GM21390 (cell line): ENCODE data around the gene DNAJC7.

Source experiments
- ATAC-seq: cut with Tn5 transposase; IDR thresholded peaks from one replicate; pipeline ENCODE4 v1.9.1; 2021; ENCODE audit not compliant: unreplicated experiment

Gene DNAJC7, protein sequence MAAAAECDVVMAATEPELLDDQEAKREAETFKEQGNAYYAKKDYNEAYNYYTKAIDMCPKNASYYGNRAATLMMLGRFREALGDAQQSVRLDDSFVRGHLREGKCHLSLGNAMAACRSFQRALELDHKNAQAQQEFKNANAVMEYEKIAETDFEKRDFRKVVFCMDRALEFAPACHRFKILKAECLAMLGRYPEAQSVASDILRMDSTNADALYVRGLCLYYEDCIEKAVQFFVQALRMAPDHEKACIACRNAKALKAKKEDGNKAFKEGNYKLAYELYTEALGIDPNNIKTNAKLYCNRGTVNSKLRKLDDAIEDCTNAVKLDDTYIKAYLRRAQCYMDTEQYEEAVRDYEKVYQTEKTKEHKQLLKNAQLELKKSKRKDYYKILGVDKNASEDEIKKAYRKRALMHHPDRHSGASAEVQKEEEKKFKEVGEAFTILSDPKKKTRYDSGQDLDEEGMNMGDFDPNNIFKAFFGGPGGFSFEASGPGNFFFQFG

DNA sequence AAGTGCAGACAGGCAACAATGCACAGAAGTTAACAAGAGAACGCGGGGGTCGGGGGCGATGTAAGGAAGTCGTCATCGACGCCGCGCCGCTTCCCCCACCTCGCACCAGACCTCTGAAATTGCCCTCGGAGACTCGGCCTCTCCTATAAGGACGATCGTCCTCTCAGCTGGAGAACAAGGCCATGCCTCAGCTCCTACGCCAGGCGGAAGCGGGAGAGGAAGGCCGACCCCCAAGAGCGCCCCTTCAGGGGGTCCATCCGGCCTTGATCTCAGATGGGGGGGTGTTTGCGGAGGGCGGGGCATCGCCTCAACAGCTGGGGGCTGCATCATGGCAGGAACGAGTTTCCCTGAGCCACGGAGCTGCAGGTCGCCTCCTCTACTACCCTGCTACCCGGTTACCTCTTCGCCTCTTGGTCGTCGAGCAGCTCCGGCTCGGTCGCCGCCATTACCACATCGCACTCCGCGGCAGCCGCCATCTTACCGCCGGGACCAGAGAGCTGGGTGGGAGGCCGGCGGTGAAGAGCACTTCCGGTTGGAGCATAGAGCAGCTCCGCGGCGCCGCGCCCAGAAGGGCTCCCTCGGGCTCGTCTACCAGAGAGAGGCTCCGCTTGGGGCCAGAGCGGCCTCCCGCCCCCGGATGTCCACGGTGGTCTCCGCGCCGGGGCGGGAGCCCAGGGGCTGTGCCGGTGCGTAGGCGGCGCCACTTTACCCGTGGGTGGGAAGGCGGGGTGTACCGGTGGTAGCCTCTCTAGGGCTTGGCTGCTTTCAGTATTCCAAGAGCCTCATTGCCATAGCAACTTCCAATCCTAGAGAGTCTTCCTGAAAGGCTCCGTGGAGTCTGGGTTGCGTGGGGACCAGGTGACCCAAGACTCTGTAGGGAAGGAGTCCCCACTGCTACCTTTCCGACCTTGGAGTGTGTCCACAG, at the start of gene DNAJC7:
Gene DNAJC7, minus strand, starts transcription at position 499 of the 925 bp plus-strand sequence. Its CDS starts 23 bp downstream, at position 476.
- ATAC-seq, result peak; percentile 80

GRCh38 chr17:42065201-42065600, 48.0 kb upstream of the DNAJC7 start:
- no peak for ATAC-seq

DNA sequence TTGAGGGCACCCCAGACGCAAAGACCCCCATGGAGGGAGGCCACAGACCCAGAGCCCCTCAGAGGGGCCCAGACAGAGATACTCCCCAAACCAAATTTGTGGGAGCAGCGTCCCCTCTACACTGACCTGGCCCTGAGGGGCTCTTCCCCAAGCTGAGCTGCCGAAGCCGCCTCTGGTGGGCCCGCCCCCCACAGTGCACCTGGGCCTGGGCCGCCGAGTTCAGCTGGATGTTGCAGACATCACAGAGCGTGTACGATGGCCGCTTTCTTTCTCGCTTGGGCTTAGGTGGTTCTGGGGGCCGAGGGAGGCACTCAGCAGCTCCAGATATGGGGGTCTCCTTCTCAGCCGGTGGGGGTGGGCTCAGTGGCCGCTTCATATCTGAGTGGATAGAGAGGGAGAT, 45.4 kb upstream of the DNAJC7 start:
- ATAC-seq, result no peak

- ATAC-seq, result no peak
Observed at GRCh38 chr17:42061646-42062487, 44.6 kb upstream of the DNAJC7 start.

GRCh38 chr17:42060231-42060630, 43.0 kb upstream of the DNAJC7 start:
- ATAC-seq, result no peak

- no peak for ATAC-seq
Observed at GRCh38 chr17:42059815-42060214, 42.6 kb upstream of the DNAJC7 start.

GRCh38 chr17:42058063-42058462, 40.8 kb upstream of the DNAJC7 start:
- ATAC-seq, result no peak

DNA sequence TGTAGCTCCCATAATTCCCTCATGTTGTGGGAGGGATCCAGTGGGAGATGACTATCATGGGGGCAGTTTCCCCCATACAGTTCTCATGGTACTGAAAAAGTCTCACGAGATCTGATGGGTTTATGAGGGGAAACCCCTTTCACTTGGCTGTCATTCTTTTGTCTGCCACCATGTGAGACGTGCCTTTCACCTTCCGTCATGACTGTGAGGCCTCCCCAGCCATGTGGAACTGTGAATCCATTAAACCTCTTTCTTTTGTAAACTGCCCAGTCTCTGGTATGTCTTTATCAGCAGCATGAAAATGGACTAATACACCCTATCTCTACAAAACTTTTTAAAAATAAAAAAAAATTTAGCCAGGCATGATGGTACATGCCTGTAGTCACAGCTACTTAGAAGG, 39.4 kb upstream of the DNAJC7 start:
- ATAC-seq, result no peak

DNA sequence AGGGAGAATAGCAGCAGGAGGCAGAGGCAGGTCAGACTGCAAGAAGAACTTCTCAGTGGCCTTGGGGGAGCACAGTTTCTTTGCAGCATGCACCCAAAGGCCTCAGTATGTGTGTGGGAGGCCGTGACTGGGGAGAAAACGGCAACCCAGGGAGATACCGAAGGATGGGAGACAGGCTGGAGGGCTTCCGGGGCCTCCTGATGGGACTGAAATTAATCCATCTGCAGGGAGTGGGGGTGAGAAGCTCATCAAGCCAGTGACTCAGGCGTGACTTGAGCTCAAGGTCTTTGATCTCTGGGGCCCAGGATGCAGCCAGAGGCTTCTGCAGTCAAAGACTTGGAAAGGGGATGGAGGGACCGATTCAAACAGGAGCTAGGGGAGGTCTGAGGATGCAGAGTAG, 38.3 kb upstream of the DNAJC7 start:
- ATAC-seq, result no peak

GRCh38 chr17:42055027-42055426, 37.8 kb upstream of the DNAJC7 start:
- ATAC-seq, result no peak

- no peak for ATAC-seq
Observed at GRCh38 chr17:42053731-42054500, 36.7 kb upstream of the DNAJC7 start.

DNA sequence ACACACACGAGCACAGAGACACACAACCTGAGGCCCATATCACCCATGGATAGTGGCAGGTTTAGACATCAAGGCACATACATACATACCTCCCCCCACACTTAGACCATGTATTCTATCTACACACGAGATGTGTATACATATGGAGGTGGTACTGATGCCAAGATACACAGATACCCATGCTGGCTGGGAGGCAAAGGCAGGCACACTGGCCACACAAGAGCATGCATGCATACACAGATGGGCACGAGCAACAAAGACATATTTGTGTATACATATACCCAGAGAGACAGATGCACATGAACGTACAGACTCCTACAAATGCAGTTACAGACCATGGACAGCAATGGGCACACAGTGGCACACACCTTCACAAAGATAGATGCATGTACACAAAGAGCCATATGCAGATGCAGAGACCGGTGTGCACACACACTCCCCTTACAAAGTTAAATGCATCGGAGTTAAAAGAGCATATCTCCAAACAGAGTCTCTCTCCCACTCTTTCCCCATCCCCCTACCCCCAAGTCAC, 35.2 kb upstream of the DNAJC7 start:
- no peak for ATAC-seq

DNA sequence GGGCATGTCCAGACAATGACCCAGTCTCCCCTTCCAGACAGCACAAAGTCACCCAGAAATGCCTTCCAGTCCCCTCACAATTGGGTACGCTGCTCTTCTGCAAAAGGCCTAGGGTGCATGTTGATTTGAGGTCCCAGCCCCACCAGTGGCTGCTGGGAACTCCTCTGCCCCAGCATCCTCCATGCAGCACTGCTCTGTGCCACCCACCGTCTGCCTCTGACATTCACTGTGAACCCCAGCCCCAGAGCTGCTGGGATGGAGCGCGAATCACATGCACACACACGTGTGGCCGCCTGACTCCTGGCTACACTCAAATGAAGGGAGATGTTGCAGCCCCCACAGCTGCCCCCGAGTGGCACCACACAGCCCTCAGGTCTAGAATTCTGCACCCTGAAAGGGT, 34.4 kb upstream of the DNAJC7 start:
- no peak for ATAC-seq

DNA sequence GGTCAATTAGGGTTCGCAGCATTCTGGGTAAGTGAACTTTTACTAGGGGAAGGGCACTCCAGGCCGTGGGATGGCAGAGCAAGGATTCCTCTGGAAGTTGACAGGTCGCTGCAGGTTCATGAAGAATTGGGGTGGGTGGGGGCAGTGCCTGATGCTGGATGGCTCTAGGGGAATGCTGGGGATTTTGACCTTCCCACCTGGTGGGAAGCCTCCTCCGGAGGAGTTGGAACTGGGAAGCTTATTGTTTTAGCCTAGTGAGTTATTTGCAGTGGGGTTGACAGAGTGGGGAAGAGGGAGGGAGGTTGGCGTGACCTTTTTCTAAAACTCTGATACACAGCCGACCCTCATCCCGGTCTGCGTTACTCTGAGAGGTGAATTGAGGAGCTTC, 33.8 kb upstream of the DNAJC7 start:
- ATAC-seq, result no peak

- peak; percentile 46 for ATAC-seq
Observed at GRCh38 chr17:42050393-42051012, 33.3 kb upstream of the DNAJC7 start, which contains the start of gene C17orf113. Gene C17orf113 (minus strand): TSS chr17:42050601. CDS start chr17:42043376, 7,225 bp downstream.

DNA sequence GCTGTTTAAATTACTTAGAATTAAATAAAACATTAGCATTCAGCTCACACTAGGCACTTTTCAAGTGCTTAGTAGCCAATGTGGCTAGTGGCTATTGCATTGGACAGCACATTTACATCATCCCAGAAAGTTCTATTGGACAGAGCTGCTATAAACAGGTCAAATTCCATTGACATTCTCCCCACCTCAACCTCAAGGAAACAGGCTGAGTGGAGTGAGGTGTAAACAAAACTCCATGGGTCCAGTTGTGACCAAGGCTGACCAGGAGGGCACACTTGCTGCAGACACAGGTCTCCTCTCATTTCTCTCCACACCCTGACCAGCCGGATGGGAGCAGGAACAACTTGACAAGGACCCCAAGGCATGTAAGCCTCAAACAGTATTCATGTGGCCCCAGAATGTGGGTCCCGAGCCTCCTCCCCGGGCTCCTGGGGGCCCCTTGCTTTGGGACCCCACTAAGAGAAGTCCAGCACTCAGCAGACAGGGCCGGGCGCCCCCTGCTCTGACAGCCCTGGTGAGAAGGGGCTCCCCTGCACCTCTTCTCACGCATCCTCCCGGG, 32.7 kb upstream of the DNAJC7 start:
- ATAC-seq, result no peak

DNA sequence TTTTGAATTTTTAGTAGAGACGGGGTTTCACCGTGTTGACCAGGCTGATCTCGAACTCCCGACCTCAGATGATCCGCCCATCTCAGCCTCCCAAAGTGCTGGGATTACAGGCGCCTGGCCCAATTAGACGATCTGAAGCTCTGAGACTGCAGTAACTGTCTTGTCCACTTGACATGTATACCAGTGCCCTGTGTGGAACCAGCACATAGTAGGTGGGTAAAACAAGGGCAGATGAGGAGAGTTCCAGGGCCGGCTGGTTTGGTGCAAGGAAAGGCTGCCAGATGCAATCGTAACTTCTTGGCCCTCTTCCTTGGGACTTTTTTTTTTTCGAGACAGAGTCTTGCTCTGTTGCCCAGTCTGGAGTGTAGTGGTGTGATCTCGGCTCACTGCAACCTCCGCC, 30.1 kb upstream of the DNAJC7 start:
- no peak for ATAC-seq

DNA sequence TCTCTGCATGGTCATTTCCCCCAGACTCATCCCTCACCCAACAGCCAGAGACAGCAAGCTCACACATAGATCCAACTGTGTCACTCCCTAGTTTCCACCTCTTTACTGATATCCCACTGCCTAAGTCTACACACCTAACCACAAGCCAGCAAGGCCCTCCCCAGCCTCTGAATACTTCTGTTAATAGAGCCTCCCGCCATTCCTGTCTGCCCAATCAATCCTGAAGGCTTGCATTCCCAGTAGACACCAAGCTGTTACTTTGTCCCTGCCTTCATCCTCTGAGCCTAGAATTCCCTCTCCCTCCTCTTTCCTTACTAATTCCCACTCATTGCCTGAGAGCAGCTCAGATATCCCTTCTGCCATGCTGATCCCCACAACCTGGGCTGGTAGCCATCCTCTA, 28.5 kb upstream of the DNAJC7 start:
- no peak for ATAC-seq
